Measurements from ENCODE around the gene PDZRN3.

DNA sequence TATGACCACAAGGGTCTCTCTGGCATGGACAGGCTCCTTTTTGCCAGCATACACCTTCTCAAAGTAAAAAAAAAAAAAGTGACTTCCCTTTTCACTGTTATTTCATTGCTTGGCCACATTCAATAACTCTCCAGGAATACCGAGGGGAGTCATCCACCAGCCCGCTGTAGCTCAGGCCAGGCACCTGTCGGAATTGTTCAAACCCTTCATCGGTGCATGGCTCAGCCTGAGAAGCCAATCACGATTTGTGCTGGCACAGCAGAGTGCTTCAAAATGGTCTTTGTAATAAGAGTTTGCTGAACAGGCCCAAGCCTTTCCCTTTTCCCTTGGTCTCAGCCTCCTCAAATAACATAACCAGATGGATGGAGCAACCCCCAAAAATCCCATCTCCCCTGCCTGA is 145.4 kb downstream of the PDZRN3 start:
- TF ChIP-seq TEAD4 (IDR thresholded peaks at IDR 0.05; ENCODE audit: borderline replicate concordance, insufficient read depth) = no peak
- TF ChIP-seq, protein P1, sequence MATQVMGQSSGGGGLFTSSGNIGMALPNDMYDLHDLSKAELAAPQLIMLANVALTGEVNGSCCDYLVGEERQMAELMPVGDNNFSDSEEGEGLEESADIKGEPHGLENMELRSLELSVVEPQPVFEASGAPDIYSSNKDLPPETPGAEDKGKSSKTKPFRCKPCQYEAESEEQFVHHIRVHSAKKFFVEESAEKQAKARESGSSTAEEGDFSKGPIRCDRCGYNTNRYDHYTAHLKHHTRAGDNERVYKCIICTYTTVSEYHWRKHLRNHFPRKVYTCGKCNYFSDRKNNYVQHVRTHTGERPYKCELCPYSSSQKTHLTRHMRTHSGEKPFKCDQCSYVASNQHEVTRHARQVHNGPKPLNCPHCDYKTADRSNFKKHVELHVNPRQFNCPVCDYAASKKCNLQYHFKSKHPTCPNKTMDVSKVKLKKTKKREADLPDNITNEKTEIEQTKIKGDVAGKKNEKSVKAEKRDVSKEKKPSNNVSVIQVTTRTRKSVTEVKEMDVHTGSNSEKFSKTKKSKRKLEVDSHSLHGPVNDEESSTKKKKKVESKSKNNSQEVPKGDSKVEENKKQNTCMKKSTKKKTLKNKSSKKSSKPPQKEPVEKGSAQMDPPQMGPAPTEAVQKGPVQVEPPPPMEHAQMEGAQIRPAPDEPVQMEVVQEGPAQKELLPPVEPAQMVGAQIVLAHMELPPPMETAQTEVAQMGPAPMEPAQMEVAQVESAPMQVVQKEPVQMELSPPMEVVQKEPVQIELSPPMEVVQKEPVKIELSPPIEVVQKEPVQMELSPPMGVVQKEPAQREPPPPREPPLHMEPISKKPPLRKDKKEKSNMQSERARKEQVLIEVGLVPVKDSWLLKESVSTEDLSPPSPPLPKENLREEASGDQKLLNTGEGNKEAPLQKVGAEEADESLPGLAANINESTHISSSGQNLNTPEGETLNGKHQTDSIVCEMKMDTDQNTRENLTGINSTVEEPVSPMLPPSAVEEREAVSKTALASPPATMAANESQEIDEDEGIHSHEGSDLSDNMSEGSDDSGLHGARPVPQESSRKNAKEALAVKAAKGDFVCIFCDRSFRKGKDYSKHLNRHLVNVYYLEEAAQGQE (IDR thresholded peaks at IDR 0.05; ENCODE audit: low read depth, low read length) = no peak
- TF ChIP-seq, protein P2, sequence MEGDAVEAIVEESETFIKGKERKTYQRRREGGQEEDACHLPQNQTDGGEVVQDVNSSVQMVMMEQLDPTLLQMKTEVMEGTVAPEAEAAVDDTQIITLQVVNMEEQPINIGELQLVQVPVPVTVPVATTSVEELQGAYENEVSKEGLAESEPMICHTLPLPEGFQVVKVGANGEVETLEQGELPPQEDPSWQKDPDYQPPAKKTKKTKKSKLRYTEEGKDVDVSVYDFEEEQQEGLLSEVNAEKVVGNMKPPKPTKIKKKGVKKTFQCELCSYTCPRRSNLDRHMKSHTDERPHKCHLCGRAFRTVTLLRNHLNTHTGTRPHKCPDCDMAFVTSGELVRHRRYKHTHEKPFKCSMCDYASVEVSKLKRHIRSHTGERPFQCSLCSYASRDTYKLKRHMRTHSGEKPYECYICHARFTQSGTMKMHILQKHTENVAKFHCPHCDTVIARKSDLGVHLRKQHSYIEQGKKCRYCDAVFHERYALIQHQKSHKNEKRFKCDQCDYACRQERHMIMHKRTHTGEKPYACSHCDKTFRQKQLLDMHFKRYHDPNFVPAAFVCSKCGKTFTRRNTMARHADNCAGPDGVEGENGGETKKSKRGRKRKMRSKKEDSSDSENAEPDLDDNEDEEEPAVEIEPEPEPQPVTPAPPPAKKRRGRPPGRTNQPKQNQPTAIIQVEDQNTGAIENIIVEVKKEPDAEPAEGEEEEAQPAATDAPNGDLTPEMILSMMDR (IDR thresholded peaks at IDR 0.05) = no peak
- TF ChIP-seq RCOR1 (IDR thresholded peaks at IDR 0.05; ENCODE audit: low read length) = no peak
- TF ChIP-seq SMC3 (IDR thresholded peaks at IDR 0.05; ENCODE audit: low read depth, low read length) = no peak
- no peak for TF ChIP-seq POLR2AphosphoS5 (IDR thresholded peaks at IDR 0.05; ENCODE audit: low read depth, low read length)
- no peak for TF ChIP-seq ELF1 (IDR thresholded peaks at IDR 0.05)

Measured in SK-N-SH (cell line).